Breast epithelium (tissue), 4 donors: ENCODE data around the gene U2AF2. TPM values are rescaled to one million over a fixed set of nuclear protein-coding genes. Genes with fewer than 3 reads are reported as not detected.

Experiments
- DNase-seq, 2 donors: peaks; one replicate each; pipeline ENCODE4 v3.0.0-alpha.2; 2019; ENCODE audit warnings: low spot score in 2 of 2
- H3K27ac ChIP-seq, 2 donors: fragments of 200-600 bp; sonication (generic) in 1 of 2; one replicate each; pipeline ENCODE4 v1.5.1; 2016 to 2019; ENCODE audit warnings: mild to moderate bottlenecking in 1 of 2
- H3K27me3 ChIP-seq, 2 donors: fragments of 200-600 bp; sonication (generic) in 1 of 2; one replicate each; pipeline versions ENCODE4 v1.5.1 to v1.6.0; 2017 to 2019; ENCODE audit warnings: control low read depth in 1 of 2, mild to moderate bottlenecking in 1 of 2
- H3K36me3 ChIP-seq: fragments of 200-600 bp; one replicate; pipeline ENCODE4 v1.5.1; 2019
- H3K4me1 ChIP-seq, 2 donors: fragments of 200-600 bp; sonication (generic); one replicate each; pipeline ENCODE4 v1.5.1; 2016 to 2019; ENCODE audit warnings: control low read depth in 1 of 2
- H3K4me3 ChIP-seq, 3 donors: fragments of 200-600 bp; sonication (generic); 1 replicate in 2 of 3; 2 replicates in 1 of 3; pipeline ENCODE4 v1.5.1; 2016 to 2019; ENCODE audit warnings: mild to moderate bottlenecking in 3 of 3, moderate library complexity in 2 of 3
- H3K9me3 ChIP-seq, 2 donors: fragments of 200-600 bp; sonication (generic) in 1 of 2; one replicate each; pipeline ENCODE4 v1.5.1; 2016 to 2019; ENCODE audit warnings: control low read depth in 1 of 2
- CTCF ChIP-seq, 3 donors: fragments of 450-650 bp; IDR thresholded peaks; one replicate each; pipeline ENCODE4 v1.5.1; 2016 to 2017; ENCODE audit warnings: antibody characterized with exemption in 3 of 3, mild to moderate bottlenecking in 3 of 3, moderate library complexity in 3 of 3
- POLR2A ChIP-seq: fragments of 450-650 bp; IDR thresholded peaks from one replicate; pipeline ENCODE4 v1.6.1; 2016; ENCODE audit warnings: antibody characterized with exemption, mild to moderate bottlenecking, moderate library complexity
- POLR2AphosphoS5 ChIP-seq, 3 donors: sonication (generic); formaldehyde crosslinking; IDR thresholded peaks; one replicate each; pipeline ENCODE4 v1.6.1; 2017; ENCODE audit warnings: antibody characterized with exemption in 3 of 3
- intact Hi-C: fragments of 100-400 bp; cut with DNase I; formaldehyde crosslinking; loops from one replicate; pipeline ENCODE4 v1.15.1; 2023; ENCODE audit warnings: low total_unique reads
- total RNA-seq, 3 donors: library from RNA; depleted of rRNA; stranded (reverse); fragments of >200 nt; gene quantifications; one replicate each; pipeline ENCODE4 v1.1.0, GENCODE V29; 2016

Gene U2AF2
- total RNA-seq, 3 donors from 2014 or later: 82.5 to 93.4 (median 85.3) TPM

DNA sequence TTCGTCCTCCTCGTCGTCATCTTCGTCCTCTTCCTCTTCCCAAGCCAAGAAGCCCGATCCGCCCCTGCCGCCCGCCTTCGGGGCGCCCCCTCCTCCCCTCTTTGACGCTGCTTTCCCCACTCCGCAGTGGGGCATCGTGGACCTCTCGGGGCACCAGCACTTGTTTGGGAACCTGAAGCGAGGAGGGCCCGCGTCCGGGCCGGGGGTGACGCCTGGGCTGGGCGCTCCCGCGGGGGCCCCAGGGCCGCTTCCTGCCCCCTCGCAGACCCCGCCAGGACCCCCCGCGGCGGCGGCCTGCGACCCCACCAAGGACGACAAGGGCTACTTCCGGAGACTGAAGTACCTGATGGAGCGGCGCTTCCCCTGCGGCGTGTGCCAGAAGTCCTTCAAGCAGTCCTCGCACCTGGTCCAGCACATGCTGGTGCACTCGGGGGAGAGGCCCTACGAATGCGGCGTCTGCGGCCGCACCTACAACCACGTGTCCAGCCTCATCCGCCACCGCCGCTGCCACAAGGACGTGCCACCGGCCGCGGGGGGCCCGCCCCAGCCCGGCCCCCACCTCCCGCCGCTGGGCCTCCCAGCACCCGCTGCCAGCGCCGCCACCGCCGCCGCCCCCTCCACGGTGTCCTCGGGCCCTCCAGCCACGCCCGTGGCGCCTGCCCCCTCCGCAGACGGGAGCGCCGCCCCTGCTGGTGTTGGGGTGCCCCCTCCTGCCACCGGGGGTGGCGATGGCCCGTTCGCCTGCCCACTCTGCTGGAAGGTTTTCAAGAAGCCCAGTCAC is 40.7 kb upstream of the U2AF2 start:
- H3K36me3 ChIP-seq: peaks cover 22% of the 10 kb centered on the region
- DNase-seq: no peak
- no peak for TF ChIP-seq POLR2AphosphoS5 (IDR thresholded peaks at IDR 0.05)
- no peak for TF ChIP-seq CTCF (IDR thresholded peaks at IDR 0.05)
- no peak for TF ChIP-seq POLR2A
- H3K4me1 ChIP-seq: no peaks in the 10 kb centered on the region
- intact Hi-C loops: no loop called here
- H3K27me3 ChIP-seq: no peaks in the 10 kb centered on the region
- H3K27ac ChIP-seq: no peak overlapping the region
- no peaks in the 10 kb centered on the region for H3K9me3 ChIP-seq
- H3K4me3 ChIP-seq: no peak overlapping the region

GRCh38 chr19:55614711-55615542 is 39.9 kb upstream of the U2AF2 start:
- intact Hi-C loops: no loop called here
- Histone ChIP-seq H3K4me3 (no peak overlapping the region), H3K36me3 (peaks cover 22% of the 10 kb centered on the region), H3K27ac (no peak overlapping the region), H3K27me3 (no peaks in the 10 kb centered on the region), H3K9me3 (no peaks in the 10 kb centered on the region), H3K4me1 (no peaks in the 10 kb centered on the region)
- no peak for TF ChIP-seq POLR2AphosphoS5 (IDR thresholded peaks at IDR 0.05)
- no peak for DNase-seq

GRCh38 chr19:55615543-55616394 is 39.1 kb upstream of the U2AF2 start:
- H3K9me3 ChIP-seq: no peaks in the 10 kb centered on the region
- peaks cover 22% of the 10 kb centered on the region for H3K36me3 ChIP-seq
- no peaks in the 10 kb centered on the region for H3K4me1 ChIP-seq
- TF ChIP-seq POLR2AphosphoS5 (IDR thresholded peaks at IDR 0.05) (no peak), CTCF (IDR thresholded peaks at IDR 0.05) (no peak), POLR2A (no peak)
- H3K27me3 ChIP-seq: no peaks in the 10 kb centered on the region
- H3K4me3 ChIP-seq: no peak overlapping the region
- H3K27ac ChIP-seq: no peak overlapping the region
- DNase-seq: no peak
- intact Hi-C loops: no loop called here

GRCh38 chr19:55616395-55616875 is 38.4 kb upstream of the U2AF2 start:
- H3K36me3 ChIP-seq: peaks cover 22% of the 10 kb centered on the region
- H3K4me3 ChIP-seq: peak overlapping the region in 2 of 3 donors; percentile 1 to 5
- H3K27ac ChIP-seq: no peak overlapping the region
- TF ChIP-seq POLR2A (no peak), CTCF (IDR thresholded peaks at IDR 0.05) (no peak), POLR2AphosphoS5 (IDR thresholded peaks at IDR 0.05) (no peak)
- H3K27me3 ChIP-seq: no peaks in the 10 kb centered on the region
- DNase-seq: no peak
- H3K4me1 ChIP-seq: no peaks in the 10 kb centered on the region
- H3K9me3 ChIP-seq: no peaks in the 10 kb centered on the region
- intact Hi-C loops: no loop called here

DNA sequence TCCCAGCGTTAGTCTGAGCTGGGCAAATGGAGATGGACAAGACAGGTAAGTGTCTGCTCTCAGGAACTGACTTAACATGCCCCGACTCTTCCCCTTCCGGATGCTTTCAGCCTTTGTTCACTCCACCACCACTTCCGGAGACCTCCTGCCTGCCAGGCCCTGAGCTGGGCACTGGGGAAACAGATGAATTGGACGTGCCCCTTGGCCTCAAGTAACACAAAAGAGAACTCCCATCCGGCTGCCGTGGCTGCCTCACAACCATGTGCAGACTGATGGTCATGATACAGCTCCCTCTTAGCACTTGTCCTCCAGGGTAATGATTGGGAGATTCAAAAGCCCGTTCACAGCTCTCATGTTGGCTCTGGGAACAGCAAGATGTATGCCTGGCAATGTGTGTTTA is 37.4 kb upstream of the U2AF2 start:
- Histone ChIP-seq H3K36me3 (peaks cover 22% of the 10 kb centered on the region), H3K4me1 (no peaks in the 10 kb centered on the region), H3K27me3 (no peaks in the 10 kb centered on the region), H3K9me3 (no peaks in the 10 kb centered on the region), H3K4me3 (no peak overlapping the region), H3K27ac (peak overlapping the region; percentile 6 to 58)
- TF ChIP-seq CTCF (IDR thresholded peaks at IDR 0.05) (no peak), POLR2AphosphoS5 (IDR thresholded peaks at IDR 0.05) (no peak), POLR2A (no peak)
- DNase-seq: no peak
- intact Hi-C loops: no loop called here
